ENCODE data around the gene ZNF385A. TPM values are rescaled to one million over a fixed set of nuclear protein-coding genes. Genes with fewer than 3 reads are reported as not detected.
A peak's percentile ranks its signal among the peaks of the same experiment; 100 is the strongest.

Gene ZNF385A
- total and polyA plus RNA-seq, 2 of the 13 experiments (the other 11 are each of a cell fraction or from before 2014, with no cell fraction given) = 0.44 to 0.67 TPM

GRCh38 chr12:54360717-54361456 is 23.6 kb downstream of the ZNF385A start (continued):
- TF ChIP-seq, protein P1, sequence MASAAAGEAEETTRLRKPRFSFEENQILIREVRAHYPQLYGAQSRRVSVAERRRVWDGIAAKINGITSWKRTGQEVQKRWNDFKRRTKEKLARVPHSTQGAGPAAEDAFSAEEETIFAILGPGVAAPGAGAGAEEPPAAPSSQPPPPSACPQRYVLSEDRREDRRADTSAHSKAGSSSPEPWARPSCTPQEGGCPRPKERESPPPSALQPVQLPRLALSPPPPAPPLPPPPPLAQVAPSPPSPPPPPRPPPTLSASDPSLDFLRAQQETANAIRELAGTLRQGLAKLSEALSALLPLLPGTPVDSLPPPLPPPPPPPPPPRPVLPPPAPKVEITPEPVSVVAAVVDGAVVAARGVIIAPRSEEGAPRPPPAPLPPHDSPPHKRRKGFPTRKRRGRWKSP (CRISPR knock-in tag; IDR thresholded peaks at IDR 0.05) = no peak
- TF ChIP-seq MAFF (IDR thresholded peaks at IDR 0.05; ENCODE audit: low read depth, low read length) (no peak), FOXC1 (CRISPR knock-in tag; IDR thresholded peaks at IDR 0.05; ENCODE audit: borderline replicate concordance) (no peak), ZNF142 (CRISPR knock-in tag; IDR thresholded peaks at IDR 0.05) (0 out of 2 replicates have a peak, but pooled peaks have one; percentile 28), NFE2L1 (CRISPR knock-in tag; IDR thresholded peaks at IDR 0.05; ENCODE audit: borderline replicate concordance) (no peak), ZFP37 (CRISPR knock-in tag; IDR thresholded peaks at IDR 0.05; ENCODE audit: borderline replicate concordance) (no peak), CEBPG (CRISPR knock-in tag; IDR thresholded peaks at IDR 0.05) (0 out of 2 replicates have a peak, but pooled peaks have one; percentile 17), SNAI1 (CRISPR knock-in tag; IDR thresholded peaks at IDR 0.05; ENCODE audit: borderline replicate concordance) (no peak), JUNB (CRISPR knock-in tag; IDR thresholded peaks at IDR 0.05; ENCODE audit: borderline replicate concordance) (no peak), SMYD3 (CRISPR knock-in tag; IDR thresholded peaks at IDR 0.05) (no peak), ZNF772 (CRISPR knock-in tag; IDR thresholded peaks at IDR 0.05) (no peak), XRCC5 (optimal IDR thresholded peaks at IDR 0.05; ENCODE audit: low read length) (peak; percentile 29), ZSCAN12 (CRISPR knock-in tag; IDR thresholded peaks at IDR 0.05) (no peak), RAD21 (CRISPR knock-in tag; IDR thresholded peaks at IDR 0.05) (peak; percentile 94), ZNF260 (CRISPR knock-in tag; IDR thresholded peaks at IDR 0.05; ENCODE audit: borderline replicate concordance, low read depth) (no peak), TCF7L2 (IDR thresholded peaks at IDR 0.05; ENCODE audit: low read depth, low read length) (no peak), ZNF737 (CRISPR knock-in tag; IDR thresholded peaks at IDR 0.05; ENCODE audit: borderline replicate concordance) (no peak), ZNF577 (CRISPR knock-in tag; IDR thresholded peaks at IDR 0.05; ENCODE audit: borderline replicate concordance, low read depth) (no peak), MBD4 (IDR thresholded peaks at IDR 0.05; ENCODE audit: borderline replicate concordance, low read length) (no peak), ZNF557 (CRISPR knock-in tag; IDR thresholded peaks at IDR 0.05) (no peak)
- TF ChIP-seq, protein P2, sequence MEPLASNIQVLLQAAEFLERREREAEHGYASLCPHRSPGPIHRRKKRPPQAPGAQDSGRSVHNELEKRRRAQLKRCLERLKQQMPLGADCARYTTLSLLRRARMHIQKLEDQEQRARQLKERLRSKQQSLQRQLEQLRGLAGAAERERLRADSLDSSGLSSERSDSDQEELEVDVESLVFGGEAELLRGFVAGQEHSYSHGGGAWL (CRISPR knock-in tag; IDR thresholded peaks at IDR 0.05) = no peak
- TF ChIP-seq, protein P3, sequence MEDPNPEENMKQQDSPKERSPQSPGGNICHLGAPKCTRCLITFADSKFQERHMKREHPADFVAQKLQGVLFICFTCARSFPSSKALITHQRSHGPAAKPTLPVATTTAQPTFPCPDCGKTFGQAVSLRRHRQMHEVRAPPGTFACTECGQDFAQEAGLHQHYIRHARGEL (CRISPR knock-in tag; IDR thresholded peaks at IDR 0.05) = no peak

Data from HepG2 (cell line).